HEK293 (cell line): ENCODE measurements around the gene NID1.

Experiments used
- CTCF ChIA-PET: fragments of 350-600 bp; formaldehyde crosslinking; extraction: SDS; loops from one replicate; lab custom pipeline; 2021; ENCODE audit warnings: antibody characterized with exemption; lab: Yijun Ruan, JAX
- POLR2A ChIA-PET: fragments of 300-600 bp; formaldehyde crosslinking; extraction: SDS; loops from one replicate; lab custom pipeline; 2020; ENCODE audit warnings: antibody characterized with exemption, inconsistent platforms; lab: Yijun Ruan, JAX
- H3K27ac ChIP-seq: fragments of 200-500 bp; sonication (Bioruptor generic); 2 replicates; pipeline ENCODE4 v1.5.1; 2014; ENCODE audit warnings: low read depth, low read length, control low read depth, inconsistent platforms; ENCODE audit errors: extremely low read depth
- H3K36me3 ChIP-seq, 2 experiments: fragments of 200-500 bp in 1 of 2; sonication (Bioruptor generic) in 1 of 2; 1 replicate in 1 of 2; 2 replicates in 1 of 2; pipeline ENCODE4 v1.5.1; 2014 to 2017; ENCODE audit warnings: inconsistent platforms in 2 of 2, low read length in 2 of 2; ENCODE audit not compliant: control insufficient read depth in 2 of 2, insufficient read depth in 1 of 2
- H3K4me1 ChIP-seq: fragments of 200-500 bp; sonication (Bioruptor generic); 2 replicates; pipeline ENCODE4 v1.5.1; 2014; ENCODE audit warnings: mild to moderate bottlenecking, low read length, inconsistent platforms; ENCODE audit not compliant: control insufficient read depth, insufficient read depth
- H3K4me3 ChIP-seq: 2 replicates; pipeline ENCODE4 v1.5.1; 2011; ENCODE audit warnings: low read depth, mild to moderate bottlenecking, control low read depth, low read length, moderate library complexity
- H3K9me3 ChIP-seq: fragments of 200-500 bp; sonication (Bioruptor generic); 2 replicates; pipeline ENCODE4 v1.5.1; 2014; ENCODE audit warnings: low read depth, low read length, inconsistent platforms; ENCODE audit not compliant: control insufficient read depth, insufficient read depth
- GLI2 ChIP-seq: fragments of 450-650 bp; formaldehyde crosslinking; IDR thresholded peaks from 2 replicates; pipeline ENCODE4; 2017; ENCODE audit warnings: missing biosample characterization, missing genetic modification characterization, low read depth, borderline replicate concordance
- GLIS1 ChIP-seq: fragments of 450-650 bp; formaldehyde crosslinking; IDR thresholded peaks from 2 replicates; pipeline ENCODE4 v1.5.1; 2016; ENCODE audit warnings: missing biosample characterization, missing genetic modification characterization
- ZBTB1 ChIP-seq: fragments of 450-650 bp; formaldehyde crosslinking; IDR thresholded peaks from 2 replicates; pipeline ENCODE4 v1.5.1; 2016; ENCODE audit warnings: missing biosample characterization, missing genetic modification characterization
- ZFP3 ChIP-seq: fragments of 450-650 bp; formaldehyde crosslinking; IDR thresholded peaks from 2 replicates; pipeline ENCODE4 v1.5.1; 2016; ENCODE audit warnings: low read depth, missing biosample characterization, missing genetic modification characterization
- ZNF133 ChIP-seq: fragments of 450-650 bp; formaldehyde crosslinking; IDR thresholded peaks from 2 replicates; pipeline ENCODE4 v1.5.1; 2016; ENCODE audit warnings: missing biosample characterization, missing genetic modification characterization
- ZNF175 ChIP-seq: fragments of 450-650 bp; formaldehyde crosslinking; IDR thresholded peaks from 2 replicates; pipeline ENCODE4 v1.5.1; 2016; ENCODE audit warnings: missing biosample characterization, missing genetic modification characterization
- ZNF184 ChIP-seq: fragments of 450-650 bp; IDR thresholded peaks from 2 replicates; pipeline ENCODE4 v1.5.1; 2018; ENCODE audit warnings: missing biosample characterization, mild to moderate bottlenecking, missing genetic modification characterization
- ZNF211 ChIP-seq: fragments of 450-650 bp; formaldehyde crosslinking; IDR thresholded peaks from 2 replicates; pipeline ENCODE4 v1.5.1; 2016; ENCODE audit warnings: low read depth, missing biosample characterization, missing genetic modification characterization
- ZNF248 ChIP-seq: fragments of 450-650 bp; formaldehyde crosslinking; IDR thresholded peaks from 2 replicates; pipeline ENCODE4 v1.5.1; 2017; ENCODE audit warnings: missing biosample characterization, missing genetic modification characterization
- ZNF341 ChIP-seq: fragments of 450-650 bp; formaldehyde crosslinking; IDR thresholded peaks from 2 replicates; pipeline ENCODE4; 2016; ENCODE audit warnings: low read depth, missing biosample characterization, missing genetic modification characterization
- ZNF404 ChIP-seq: fragments of 450-650 bp; formaldehyde crosslinking; IDR thresholded peaks from 2 replicates; pipeline ENCODE4 v1.5.1; 2017; ENCODE audit warnings: missing biosample characterization, missing genetic modification characterization
- ZNF433 ChIP-seq: fragments of 450-650 bp; formaldehyde crosslinking; IDR thresholded peaks from 2 replicates; pipeline ENCODE4 v1.5.1; 2016; ENCODE audit warnings: missing biosample characterization, missing genetic modification characterization, low read depth
- ZNF473 ChIP-seq: fragments of 450-650 bp; formaldehyde crosslinking; IDR thresholded peaks from 2 replicates; pipeline ENCODE4 v1.5.1; 2017; ENCODE audit warnings: missing biosample characterization, missing genetic modification characterization
- ZNF501 ChIP-seq: fragments of 450-650 bp; formaldehyde crosslinking; IDR thresholded peaks from 2 replicates; pipeline ENCODE4 v1.5.1; 2016; ENCODE audit warnings: missing biosample characterization, missing genetic modification characterization
- ZNF514 ChIP-seq: fragments of 450-650 bp; formaldehyde crosslinking; IDR thresholded peaks from 2 replicates; pipeline ENCODE4 v1.5.1; 2016; ENCODE audit warnings: missing biosample characterization, missing genetic modification characterization
- ZNF560 ChIP-seq: fragments of 450-650 bp; formaldehyde crosslinking; IDR thresholded peaks from 2 replicates; pipeline ENCODE4 v1.5.1; 2017; ENCODE audit warnings: missing biosample characterization, missing genetic modification characterization, borderline replicate concordance
- ZNF600 ChIP-seq: fragments of 450-650 bp; formaldehyde crosslinking; IDR thresholded peaks from 2 replicates; pipeline ENCODE4 v1.5.1; 2016; ENCODE audit warnings: missing biosample characterization, missing genetic modification characterization
- ZNF629 ChIP-seq: fragments of 450-650 bp; formaldehyde crosslinking; IDR thresholded peaks from 2 replicates; pipeline ENCODE4 v1.5.1; 2017; ENCODE audit warnings: missing biosample characterization, missing genetic modification characterization
- ZNF670 ChIP-seq: fragments of 450-650 bp; formaldehyde crosslinking; IDR thresholded peaks from 2 replicates; pipeline ENCODE4 v1.5.1; 2016; ENCODE audit warnings: missing biosample characterization, missing genetic modification characterization, low read depth
- ZNF677 ChIP-seq: fragments of 450-650 bp; IDR thresholded peaks from 2 replicates; pipeline ENCODE4 v1.5.0; 2018; ENCODE audit warnings: missing biosample characterization, mild to moderate bottlenecking, missing genetic modification characterization, moderate library complexity
- ZNF707 ChIP-seq: fragments of 450-650 bp; formaldehyde crosslinking; IDR thresholded peaks from 2 replicates; pipeline ENCODE4 v1.5.1; 2016; ENCODE audit warnings: missing biosample characterization, missing genetic modification characterization
- ZNF777 ChIP-seq: fragments of 450-650 bp; formaldehyde crosslinking; IDR thresholded peaks from 2 replicates; pipeline ENCODE4 v1.5.1; 2017; ENCODE audit warnings: missing biosample characterization, missing genetic modification characterization, borderline replicate concordance
- ZNF792 ChIP-seq: fragments of 450-650 bp; formaldehyde crosslinking; IDR thresholded peaks from 2 replicates; pipeline ENCODE4 v1.5.1; 2016; ENCODE audit warnings: missing biosample characterization, missing genetic modification characterization
- ZNF837 ChIP-seq: fragments of 450-650 bp; formaldehyde crosslinking; IDR thresholded peaks from 2 replicates; pipeline ENCODE4 v1.5.1; 2016; ENCODE audit warnings: missing biosample characterization, missing genetic modification characterization
- TF ChIP-seq, protein P1 (sequence below): fragments of 450-650 bp; formaldehyde crosslinking; IDR thresholded peaks from 2 replicates; pipeline ENCODE4 v1.5.1; 2016; ENCODE audit warnings: missing biosample characterization, missing genetic modification characterization
- TF ChIP-seq, protein P2 (sequence below): fragments of 450-650 bp; formaldehyde crosslinking; IDR thresholded peaks from 2 replicates; pipeline ENCODE4 v1.5.1; 2016; ENCODE audit warnings: missing biosample characterization, missing genetic modification characterization
- TF ChIP-seq, protein P3 (sequence below): fragments of 450-650 bp; formaldehyde crosslinking; IDR thresholded peaks from 2 replicates; pipeline ENCODE4 v1.5.1; 2016; ENCODE audit warnings: missing biosample characterization, missing genetic modification characterization
- TF ChIP-seq, protein P4 (sequence below): fragments of 450-650 bp; formaldehyde crosslinking; optimal IDR thresholded peaks from 2 replicates; pipeline ENCODE3; 2016; ENCODE audit warnings: missing biosample characterization, mild to moderate bottlenecking, missing genetic modification characterization
- TF ChIP-seq, protein P5 (sequence below): fragments of 450-650 bp; formaldehyde crosslinking; IDR thresholded peaks from 2 replicates; pipeline ENCODE4 v1.5.1; 2016; ENCODE audit warnings: missing biosample characterization, missing genetic modification characterization

NID1 gene

GRCh38 chr1:236066054-236066453 is 1.2 kb upstream of the NID1 start:
- TF ChIP-seq, protein P1, sequence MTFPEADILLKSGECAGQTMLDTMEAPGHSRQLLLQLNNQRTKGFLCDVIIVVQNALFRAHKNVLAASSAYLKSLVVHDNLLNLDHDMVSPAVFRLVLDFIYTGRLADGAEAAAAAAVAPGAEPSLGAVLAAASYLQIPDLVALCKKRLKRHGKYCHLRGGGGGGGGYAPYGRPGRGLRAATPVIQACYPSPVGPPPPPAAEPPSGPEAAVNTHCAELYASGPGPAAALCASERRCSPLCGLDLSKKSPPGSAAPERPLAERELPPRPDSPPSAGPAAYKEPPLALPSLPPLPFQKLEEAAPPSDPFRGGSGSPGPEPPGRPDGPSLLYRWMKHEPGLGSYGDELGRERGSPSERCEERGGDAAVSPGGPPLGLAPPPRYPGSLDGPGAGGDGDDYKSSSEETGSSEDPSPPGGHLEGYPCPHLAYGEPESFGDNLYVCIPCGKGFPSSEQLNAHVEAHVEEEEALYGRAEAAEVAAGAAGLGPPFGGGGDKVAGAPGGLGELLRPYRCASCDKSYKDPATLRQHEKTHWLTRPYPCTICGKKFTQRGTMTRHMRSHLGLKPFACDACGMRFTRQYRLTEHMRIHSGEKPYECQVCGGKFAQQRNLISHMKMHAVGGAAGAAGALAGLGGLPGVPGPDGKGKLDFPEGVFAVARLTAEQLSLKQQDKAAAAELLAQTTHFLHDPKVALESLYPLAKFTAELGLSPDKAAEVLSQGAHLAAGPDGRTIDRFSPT (tag by site-specific recombination), result no peak
- TF ChIP-seq, protein P2, sequence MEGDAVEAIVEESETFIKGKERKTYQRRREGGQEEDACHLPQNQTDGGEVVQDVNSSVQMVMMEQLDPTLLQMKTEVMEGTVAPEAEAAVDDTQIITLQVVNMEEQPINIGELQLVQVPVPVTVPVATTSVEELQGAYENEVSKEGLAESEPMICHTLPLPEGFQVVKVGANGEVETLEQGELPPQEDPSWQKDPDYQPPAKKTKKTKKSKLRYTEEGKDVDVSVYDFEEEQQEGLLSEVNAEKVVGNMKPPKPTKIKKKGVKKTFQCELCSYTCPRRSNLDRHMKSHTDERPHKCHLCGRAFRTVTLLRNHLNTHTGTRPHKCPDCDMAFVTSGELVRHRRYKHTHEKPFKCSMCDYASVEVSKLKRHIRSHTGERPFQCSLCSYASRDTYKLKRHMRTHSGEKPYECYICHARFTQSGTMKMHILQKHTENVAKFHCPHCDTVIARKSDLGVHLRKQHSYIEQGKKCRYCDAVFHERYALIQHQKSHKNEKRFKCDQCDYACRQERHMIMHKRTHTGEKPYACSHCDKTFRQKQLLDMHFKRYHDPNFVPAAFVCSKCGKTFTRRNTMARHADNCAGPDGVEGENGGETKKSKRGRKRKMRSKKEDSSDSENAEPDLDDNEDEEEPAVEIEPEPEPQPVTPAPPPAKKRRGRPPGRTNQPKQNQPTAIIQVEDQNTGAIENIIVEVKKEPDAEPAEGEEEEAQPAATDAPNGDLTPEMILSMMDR, result no peak
- TF ChIP-seq ZNF677 (no peak), ZNF514 (no peak)
- TF ChIP-seq, all 188 proteins: peak for 0
- ChIA-PET POLR2A (no interaction called here), CTCF (interaction anchor here (0.6 to 0.9 kb wide), 3 partner anchors 44 to 734 kb away, joined by 3 to 5 read pairs (median 4); no protein-coding TSS in a partner anchor)
- Histone ChIP-seq H3K36me3 (peaks cover 0 to 4% of the 10 kb centered on the region in 2 experiments; a peak in 1 of 3 replicates), H3K27ac (no peak overlapping the region), H3K4me3 (no peak overlapping the region), H3K4me1 (no peaks in the 10 kb centered on the region), H3K9me3 (no peaks in the 10 kb centered on the region)

- CTCF ChIA-PET, result interaction anchor here (0.7 to 0.9 kb wide), 2 partner anchors 45 to 734 kb away, joined by 3 to 4 read pairs; no protein-coding TSS in a partner anchor
- H3K9me3 ChIP-seq, result no peaks in the 10 kb centered on the region
- peaks cover 0 to 4% of the 10 kb centered on the region in 2 experiments; a peak in 1 of 3 replicates for H3K36me3 ChIP-seq
- peak overlapping the region; percentile 82 for H3K4me3 ChIP-seq
- H3K27ac ChIP-seq, result peak overlapping the region; percentile 1; the same call in 1 of the 2 replicates
- POLR2A ChIA-PET, result no interaction called here
- no peaks in the 10 kb centered on the region for H3K4me1 ChIP-seq
- TF ChIP-seq ZNF184 (tag by site-specific recombination) (no peak), ZNF777 (tag by site-specific recombination) (no peak), ZNF629 (no peak), ZNF341 (tag by site-specific recombination) (0 out of 2 replicates have a peak, but pooled peaks have one; percentile 23), ZFP3 (tag by site-specific recombination) (no peak), ZNF837 (tag by site-specific recombination) (no peak), GLI2 (tag by site-specific recombination) (no peak), ZNF133 (tag by site-specific recombination) (no peak), ZNF404 (tag by site-specific recombination) (no peak), ZNF211 (tag by site-specific recombination) (peak; percentile 6; the same call in 1 of the 2 replicates), ZNF501 (tag by site-specific recombination) (0 out of 2 replicates have a peak, but pooled peaks have one; percentile 5), ZNF670 (no peak), ZNF175 (tag by site-specific recombination) (no peak), ZNF600 (no peak), ZNF433 (tag by site-specific recombination) (no peak), ZNF560 (tag by site-specific recombination) (no peak), ZBTB1 (no peak), GLIS1 (tag by site-specific recombination) (no peak), ZNF792 (tag by site-specific recombination) (0 out of 2 replicates have a peak, but pooled peaks have one; percentile 21), ZNF707 (tag by site-specific recombination) (no peak), ZNF248 (tag by site-specific recombination) (no peak), ZNF473 (tag by site-specific recombination) (no peak)
- TF ChIP-seq, protein P3, sequence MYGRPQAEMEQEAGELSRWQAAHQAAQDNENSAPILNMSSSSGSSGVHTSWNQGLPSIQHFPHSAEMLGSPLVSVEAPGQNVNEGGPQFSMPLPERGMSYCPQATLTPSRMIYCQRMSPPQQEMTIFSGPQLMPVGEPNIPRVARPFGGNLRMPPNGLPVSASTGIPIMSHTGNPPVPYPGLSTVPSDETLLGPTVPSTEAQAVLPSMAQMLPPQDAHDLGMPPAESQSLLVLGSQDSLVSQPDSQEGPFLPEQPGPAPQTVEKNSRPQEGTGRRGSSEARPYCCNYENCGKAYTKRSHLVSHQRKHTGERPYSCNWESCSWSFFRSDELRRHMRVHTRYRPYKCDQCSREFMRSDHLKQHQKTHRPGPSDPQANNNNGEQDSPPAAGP, result no peak
- TF ChIP-seq, protein P4, sequence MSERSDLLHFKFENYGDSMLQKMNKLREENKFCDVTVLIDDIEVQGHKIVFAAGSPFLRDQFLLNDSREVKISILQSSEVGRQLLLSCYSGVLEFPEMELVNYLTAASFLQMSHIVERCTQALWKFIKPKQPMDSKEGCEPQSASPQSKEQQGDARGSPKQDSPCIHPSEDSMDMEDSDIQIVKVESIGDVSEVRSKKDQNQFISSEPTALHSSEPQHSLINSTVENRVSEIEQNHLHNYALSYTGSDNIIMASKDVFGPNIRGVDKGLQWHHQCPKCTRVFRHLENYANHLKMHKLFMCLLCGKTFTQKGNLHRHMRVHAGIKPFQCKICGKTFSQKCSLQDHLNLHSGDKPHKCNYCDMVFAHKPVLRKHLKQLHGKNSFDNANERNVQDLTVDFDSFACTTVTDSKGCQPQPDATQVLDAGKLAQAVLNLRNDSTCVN (tag by site-specific recombination), result no peak
- TF ChIP-seq, protein P5, sequence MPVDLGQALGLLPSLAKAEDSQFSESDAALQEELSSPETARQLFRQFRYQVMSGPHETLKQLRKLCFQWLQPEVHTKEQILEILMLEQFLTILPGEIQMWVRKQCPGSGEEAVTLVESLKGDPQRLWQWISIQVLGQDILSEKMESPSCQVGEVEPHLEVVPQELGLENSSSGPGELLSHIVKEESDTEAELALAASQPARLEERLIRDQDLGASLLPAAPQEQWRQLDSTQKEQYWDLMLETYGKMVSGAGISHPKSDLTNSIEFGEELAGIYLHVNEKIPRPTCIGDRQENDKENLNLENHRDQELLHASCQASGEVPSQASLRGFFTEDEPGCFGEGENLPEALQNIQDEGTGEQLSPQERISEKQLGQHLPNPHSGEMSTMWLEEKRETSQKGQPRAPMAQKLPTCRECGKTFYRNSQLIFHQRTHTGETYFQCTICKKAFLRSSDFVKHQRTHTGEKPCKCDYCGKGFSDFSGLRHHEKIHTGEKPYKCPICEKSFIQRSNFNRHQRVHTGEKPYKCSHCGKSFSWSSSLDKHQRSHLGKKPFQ (tag by site-specific recombination), result no peak
Observed at GRCh38 chr1:236065509-236066005, 667 bp upstream of the NID1 start.
